IMR-90 (cell line): ENCODE data around the gene SPATC1L. TPM values are rescaled to one million over a fixed set of nuclear protein-coding genes. Genes with fewer than 3 reads are reported as not detected.
A peak's percentile ranks its signal among the peaks of the same experiment; 100 is the strongest.

Experiments used
- ATAC-seq: fragments of 200-7000 bp; cut with Tn5 transposase; 2 replicates; pipeline ENCODE4 v1.9.1; 2020; ENCODE audit warnings: low read depth, mild to moderate bottlenecking, moderate library complexity
- BruUV-seq: library from RNA; stranded (reverse); fragments of 400-500 nt; replicated peaks from 2 replicates; lab custom pipeline; 2021; lab: Mats Ljungman, UMichigan
- CTCF ChIA-PET: fragments of 300-600 bp; formaldehyde crosslinking; extraction: SDS; loops from one replicate; lab custom pipeline; 2021; ENCODE audit warnings: antibody characterized with exemption; lab: Yijun Ruan, JAX
- POLR2A ChIA-PET: fragments of 300-600 bp; sonication (Branson Sonifier 250); formaldehyde crosslinking; loops from one replicate; lab custom pipeline; 2022; ENCODE audit warnings: antibody characterized with exemption; ENCODE audit not compliant: unreplicated experiment; lab: Charles Lee
- DNase-seq: peaks from one replicate; pipeline ENCODE4 v3.0.0; 2013
- H2AFZ ChIP-seq: replicated peaks from 2 replicates; pipeline ENCODE3; 2013; ENCODE audit warnings: low read length, mild to moderate bottlenecking; ENCODE audit not compliant: poor library complexity
- H2AK5ac ChIP-seq: 2 replicates; pipeline ENCODE4 v1.6.1; 2013; ENCODE audit warnings: low read depth, low read length, inconsistent platforms
- H2AK9ac ChIP-seq: replicated peaks from 2 replicates; pipeline ENCODE3; 2013; ENCODE audit warnings: mild to moderate bottlenecking, low read depth, low read length, moderate library complexity; ENCODE audit not compliant: poor library complexity
- H2BK120ac ChIP-seq: 2 replicates; pipeline ENCODE4 v1.6.1; 2013; ENCODE audit warnings: low read depth, low read length, inconsistent platforms
- H2BK15ac ChIP-seq: 3 replicates; pipeline ENCODE4 v1.6.1; 2013; ENCODE audit warnings: low read depth, low read length, inconsistent platforms
- H2BK20ac ChIP-seq: 2 replicates; pipeline ENCODE4 v1.6.1; 2013; ENCODE audit warnings: low read depth, mild to moderate bottlenecking, inconsistent platforms, low read length, moderate library complexity
- H2BK5ac ChIP-seq: 2 replicates; pipeline ENCODE4 v1.6.1; 2013; ENCODE audit warnings: mild to moderate bottlenecking, low read depth, low read length, inconsistent platforms; ENCODE audit not compliant: poor library complexity, severe bottlenecking
- H3K14ac ChIP-seq: replicated peaks from 2 replicates; pipeline ENCODE4 v1.6.1; 2013; ENCODE audit warnings: low read depth, low read length, inconsistent platforms
- H3K18ac ChIP-seq: 2 replicates; pipeline ENCODE4 v1.6.1; 2013; ENCODE audit warnings: low read depth, low read length, control low read depth
- H3K23ac ChIP-seq: 2 replicates; pipeline ENCODE4 v1.6.1; 2013; ENCODE audit warnings: low read depth, low read length, inconsistent platforms
- H3K27ac ChIP-seq: 2 replicates; pipeline ENCODE4 v1.5.1; 2013; ENCODE audit warnings: mild to moderate bottlenecking, control low read depth, low read length; ENCODE audit not compliant: insufficient read depth
- H3K27me3 ChIP-seq: 2 replicates; pipeline ENCODE4 v1.6.1; 2013; ENCODE audit warnings: low read length; ENCODE audit not compliant: control insufficient read depth, insufficient read depth
- H3K36me3 ChIP-seq: 2 replicates; pipeline ENCODE4 v1.6.1; 2013; ENCODE audit warnings: low read length, mixed read lengths; ENCODE audit not compliant: control insufficient read depth, insufficient read depth
- H3K4ac ChIP-seq: 2 replicates; pipeline ENCODE4 v1.6.1; 2013; ENCODE audit warnings: low read depth, low read length, inconsistent platforms
- H3K4me1 ChIP-seq: 2 replicates; pipeline ENCODE4 v1.6.1; 2013; ENCODE audit warnings: low read length, mixed read lengths; ENCODE audit not compliant: control insufficient read depth, insufficient read depth
- H3K4me2 ChIP-seq: 2 replicates; pipeline ENCODE4 v1.6.1; 2013; ENCODE audit warnings: low read depth, mild to moderate bottlenecking, control low read depth, low read length, moderate library complexity
- H3K4me3 ChIP-seq: 2 replicates; pipeline ENCODE4 v1.5.1; 2013; ENCODE audit warnings: low read depth, mild to moderate bottlenecking, control low read depth, low read length, moderate library complexity; ENCODE audit not compliant: insufficient read depth
- H3K56ac ChIP-seq: 2 replicates; pipeline ENCODE4 v1.6.1; 2013; ENCODE audit warnings: low read length, inconsistent platforms; ENCODE audit not compliant: insufficient read depth; ENCODE audit errors: extremely low read depth
- H3K79me1 ChIP-seq, 2 experiments: 2 replicates each; pipeline ENCODE4 v1.6.1; 2013; ENCODE audit warnings: low read length in 2 of 2, inconsistent platforms in 1 of 2, low read depth in 1 of 2
- H3K9ac ChIP-seq: 2 replicates; pipeline ENCODE4 v1.6.1; 2013; ENCODE audit warnings: low read depth, low read length, control low read depth
- H3K9me1 ChIP-seq: 2 replicates; pipeline ENCODE4 v1.6.1; 2013; ENCODE audit warnings: low read length, inconsistent platforms; ENCODE audit not compliant: insufficient read depth
- H3K9me3 ChIP-seq: 2 replicates; pipeline ENCODE4 v1.6.1; 2013; ENCODE audit warnings: low read length; ENCODE audit not compliant: control insufficient read depth, insufficient read depth
- H4K20me1 ChIP-seq: 2 replicates; pipeline ENCODE4 v1.6.1; 2013; ENCODE audit warnings: low read length, inconsistent platforms; ENCODE audit not compliant: insufficient read depth
- H4K5ac ChIP-seq: 2 replicates; pipeline ENCODE4 v1.6.1; 2013; ENCODE audit warnings: mild to moderate bottlenecking, low read depth, low read length, control low read depth
- H4K8ac ChIP-seq, 2 experiments: 2 replicates each; pipeline ENCODE4 v1.6.1; 2013; ENCODE audit warnings: low read depth in 2 of 2, low read length in 2 of 2, control low read depth in 1 of 2, inconsistent platforms in 1 of 2
- H4K91ac ChIP-seq: 2 replicates; pipeline ENCODE4 v1.6.1; 2013; ENCODE audit warnings: low read depth, low read length, inconsistent platforms; ENCODE audit not compliant: insufficient read depth
- BHLHE40 ChIP-seq: fragments of 150-350 bp; IDR thresholded peaks from 2 replicates; pipeline ENCODE4 v1.6.1; 2016; ENCODE audit warnings: mild to moderate bottlenecking, low read depth, low read length
- CEBPB ChIP-seq: IDR thresholded peaks from 2 replicates; pipeline ENCODE4 v1.6.1; 2012; ENCODE audit warnings: low read depth, low read length, improper control_type of control experiment
- MAFK ChIP-seq: IDR thresholded peaks from 2 replicates; pipeline ENCODE4 v1.6.1; 2012; ENCODE audit warnings: low read depth, low read length, improper control_type of control experiment
- MAZ ChIP-seq: IDR thresholded peaks from 2 replicates; pipeline ENCODE4 v1.6.1; 2012; ENCODE audit warnings: low read depth, mild to moderate bottlenecking, low read length, improper control_type of control experiment, moderate library complexity, borderline replicate concordance
- MXI1 ChIP-seq: IDR thresholded peaks from 2 replicates; pipeline ENCODE4 v1.6.1; 2012; ENCODE audit warnings: low read depth, mild to moderate bottlenecking, low read length, moderate library complexity, borderline replicate concordance
- NFE2L2 ChIP-seq: fragments of 150-350 bp; IDR thresholded peaks from 2 replicates; pipeline ENCODE4 v1.6.1; 2016; ENCODE audit warnings: low read depth, mild to moderate bottlenecking, low read length
- POLR2A ChIP-seq: IDR thresholded peaks from 2 replicates; pipeline ENCODE4 v1.6.1; 2012; ENCODE audit warnings: mild to moderate bottlenecking, low read depth, low read length
- RCOR1 ChIP-seq: IDR thresholded peaks from 2 replicates; pipeline ENCODE4 v1.6.1; 2012; ENCODE audit warnings: mild to moderate bottlenecking, low read length, improper control_type of control experiment; ENCODE audit not compliant: insufficient replicate concordance
- RFX5 ChIP-seq: IDR thresholded peaks from 2 replicates; pipeline ENCODE4 v1.8.0; 2012; ENCODE audit warnings: low read depth, mild to moderate bottlenecking, low read length, moderate library complexity
- WGBS, 2 experiments: methylation state at CpG; one replicate each; pipeline versions ENCODE4 v1.1.5 to v1.1.7; 2013; ENCODE audit warnings: missing lambda C conversion rate in 2 of 2; ENCODE audit not compliant: insufficient read length in 1 of 2; ENCODE audit errors: extremely low coverage in 2 of 2; 5-methylcytosine and 5-hydroxymethylcytosine counted together
- dilution Hi-C: fragments of 300-500 bp; cut with HindIII; formaldehyde crosslinking; loops from one replicate; pipeline ENCODE4 v1.14.3; 2018; ENCODE audit warnings: low sequenced_read_pairs; ENCODE audit not compliant: unreplicated experiment
- in situ Hi-C: fragments of 300-500 bp; cut with MboI; formaldehyde crosslinking; loops from 3 replicates; pipeline ENCODE4 v1.14.3; 2019; ENCODE audit warnings: low sequenced_read_pairs, inconsistent platforms, mixed read lengths
- intact Hi-C: fragments of 100-400 bp; cut with micrococcal nuclease; formaldehyde crosslinking; loops from 2 replicates; pipeline ENCODE4 v1.10.0; 2022
- polyA plus RNA-seq, 3 experiments: library from polyadenylated mRNA; depleted of rRNA; stranded (reverse); fragments of >200 nt; gene quantifications; 2 replicates each; pipeline ENCODE4 v1.2.3, GENCODE V29; 2012; ENCODE audit warnings: low replicate concordance in 1 of 3
- total RNA-seq: library from RNA; depleted of rRNA; stranded (reverse); fragments of >200 nt; gene quantifications from 2 replicates; pipeline ENCODE4 v1.2.3, GENCODE V29; 2012
- TF ChIP-seq, protein P1 (sequence below): fragments of 150-350 bp; IDR thresholded peaks from 2 replicates; pipeline ENCODE4 v1.6.1; 2017; ENCODE audit warnings: mild to moderate bottlenecking, antibody characterized with exemption, low read length, low read depth

Gene SPATC1L
- total and polyA plus RNA-seq, 2 of the 4 experiments (the other 2 are of a cell fraction): 3.8 to 17.2 TPM

GRCh38 chr21:46179708-46180078 lies 4.6 kb downstream of the SPATC1L start:
- no peak overlapping the region; the same call in 1 of the 2 replicates for H2AK5ac ChIP-seq
- no peak overlapping the region for H4K5ac ChIP-seq
- WGBS, 2 experiments: 95% methylated on average over 8 of the region's 17 CpGs; no CpG with 5 or more reads in 1 of the 2 experiments
- DNase-seq (no peak), ATAC-seq (no peak)
- dilution Hi-C loops (no loop called here), in situ Hi-C loops (no loop called here), intact Hi-C loops (no loop called here)
- peaks cover 4% of the 10 kb centered on the region for H3K9me1 ChIP-seq
- H3K4me2 ChIP-seq: no peak overlapping the region
- H4K91ac ChIP-seq: no peak overlapping the region
- H3K36me3 ChIP-seq: no peaks in the 10 kb centered on the region
- TF ChIP-seq POLR2A (no peak), BHLHE40 (no peak), MAFK (no peak), NFE2L2 (no peak), RFX5 (no peak), MAZ (no peak), RCOR1 (no peak), CEBPB (no peak), MXI1 (no peak)
- TF ChIP-seq, protein P1, sequence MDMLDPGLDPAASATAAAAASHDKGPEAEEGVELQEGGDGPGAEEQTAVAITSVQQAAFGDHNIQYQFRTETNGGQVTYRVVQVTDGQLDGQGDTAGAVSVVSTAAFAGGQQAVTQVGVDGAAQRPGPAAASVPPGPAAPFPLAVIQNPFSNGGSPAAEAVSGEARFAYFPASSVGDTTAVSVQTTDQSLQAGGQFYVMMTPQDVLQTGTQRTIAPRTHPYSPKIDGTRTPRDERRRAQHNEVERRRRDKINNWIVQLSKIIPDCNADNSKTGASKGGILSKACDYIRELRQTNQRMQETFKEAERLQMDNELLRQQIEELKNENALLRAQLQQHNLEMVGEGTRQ: no peak
- peaks cover 7% of the 10 kb centered on the region; the same call in 1 of the 2 replicates for H3K4me1 ChIP-seq
- no peak overlapping the region for H3K23ac ChIP-seq
- no peaks in the 10 kb centered on the region for H4K20me1 ChIP-seq
- H2BK5ac ChIP-seq: no peak overlapping the region
- H2BK120ac ChIP-seq: no peak overlapping the region
- H3K18ac ChIP-seq: no peak overlapping the region
- H3K56ac ChIP-seq: no peak overlapping the region
- H3K79me1 ChIP-seq: peaks cover 4 to 8% of the 10 kb centered on the region in 2 experiments; a peak in 3 of 4 replicates
- POLR2A ChIA-PET: no interaction called here
- peak overlapping the region; percentile 43 for H2AFZ ChIP-seq
- no peak overlapping the region for H3K4me3 ChIP-seq
- H2BK20ac ChIP-seq: no peak overlapping the region
- peaks cover 2% of the 10 kb centered on the region; the same call in 1 of the 2 replicates for H3K9me3 ChIP-seq
- H3K9ac ChIP-seq: no peak overlapping the region
- H2AK9ac ChIP-seq: no peak overlapping the region
- H3K27me3 ChIP-seq: no peaks in the 10 kb centered on the region
- no peak overlapping the region for H3K27ac ChIP-seq
- H3K4ac ChIP-seq: no peak overlapping the region
- BruUV-seq: no TSS peak
- no peak overlapping the region for H3K14ac ChIP-seq
- no peak overlapping the region for H4K8ac ChIP-seq
- CTCF ChIA-PET: no interaction called here
- no peak overlapping the region for H2BK15ac ChIP-seq
